MCF 10A (cell line): Measurements from ENCODE around the gene WASF2. TPM values are rescaled to one million over a fixed set of nuclear protein-coding genes. Genes with fewer than 3 reads are reported as not detected.

Source experiments
- BruUV-seq: library from RNA; stranded (reverse); fragments of 400-500 nt; replicated peaks from 2 replicates; lab custom pipeline; 2021; lab: Mats Ljungman, UMichigan
- CTCF ChIA-PET: fragments of 300-600 bp; sonication (Branson Sonifier 250); formaldehyde crosslinking; extraction: SDS; loops from one replicate; lab custom pipeline; 2021; ENCODE audit warnings: antibody characterized with exemption, inconsistent platforms; lab: Yijun Ruan, JAX
- POLR2A ChIA-PET: fragments of 300-600, 350-650 bp; sonication (Branson Sonifier 250); formaldehyde crosslinking; extraction: SDS; loops from one replicate; lab custom pipeline; 2020; ENCODE audit warnings: antibody characterized with exemption, inconsistent platforms; lab: Yijun Ruan, JAX
- DNase-seq: peaks from one replicate; pipeline ENCODE4 v3.0.0-alpha.2; 2018; ENCODE audit not compliant: unreplicated experiment
- H3K27ac Mint-ChIP-seq: one replicate; pipeline ENCODE4 v1.8.0; 2022; ENCODE audit warnings: mild to moderate bottlenecking, low read depth, mixed read lengths; ENCODE audit not compliant: unreplicated experiment
- H3K27me3 Mint-ChIP-seq: one replicate; pipeline ENCODE4 v1.8.0; 2022; ENCODE audit warnings: mixed read lengths; ENCODE audit not compliant: insufficient read depth, unreplicated experiment
- H3K36me3 Mint-ChIP-seq: one replicate; pipeline ENCODE4 v1.8.0; 2022; ENCODE audit warnings: mild to moderate bottlenecking, moderate library complexity, mixed read lengths; ENCODE audit not compliant: insufficient read depth, unreplicated experiment
- H3K4me1 Mint-ChIP-seq: one replicate; pipeline ENCODE4 v1.8.0; 2022; ENCODE audit warnings: mixed read lengths; ENCODE audit not compliant: insufficient read depth, unreplicated experiment
- H3K4me3 Mint-ChIP-seq: one replicate; pipeline ENCODE4 v1.8.0; 2022; ENCODE audit warnings: mild to moderate bottlenecking, moderate library complexity, mixed read lengths; ENCODE audit not compliant: unreplicated experiment
- H3K9me3 Mint-ChIP-seq: one replicate; pipeline ENCODE4 v1.8.0; 2022; ENCODE audit warnings: mixed read lengths; ENCODE audit not compliant: unreplicated experiment
- CTCF ChIP-seq: fragments of 200-600 bp; IDR thresholded peaks from one replicate; pipeline ENCODE4 v1.8.0; 2022; ENCODE audit warnings: antibody characterized with exemption, mild to moderate bottlenecking; ENCODE audit not compliant: unreplicated experiment
- intact Hi-C: fragments of 100-400 bp; cut with micrococcal nuclease; formaldehyde crosslinking; loops from 2 replicates; pipeline ENCODE4 v1.14.1; 2022
- total RNA-seq: library from RNA; stranded (reverse); gene quantifications from 2 replicates; pipeline ENCODE4 v1.2.3, GENCODE V29; 2022

The WASF2 gene
- total RNA-seq, 1 experiment from 2014 or later, result 131 TPM

GRCh38 chr1:27379564-27380122 is 110.3 kb downstream of the WASF2 start:
- TF ChIP-seq CTCF, result no peak
- DNase-seq, result no peak
- no TSS peak for BruUV-seq
- H3K27ac Mint-ChIP-seq, result no peak overlapping the region
- peaks cover 12% of the 10 kb centered on the region for H3K4me1 Mint-ChIP-seq
- no peak overlapping the region for H3K4me3 Mint-ChIP-seq
- no peaks in the 10 kb centered on the region for H3K27me3 Mint-ChIP-seq
- intact Hi-C loops, result no loop called here
- ChIA-PET POLR2A (interaction anchor here (0.7 to 1.9 kb wide), 4 partner anchors 13 to 80 kb away, joined by 3 to 6 read pairs (median 3); partner anchors contain the start of genes GPR3, MAP3K6 and SYTL1), CTCF (interaction anchor here (0.6 to 2.0 kb wide), 6 partner anchors 8 to 277 kb away, joined by 3 to 11 read pairs (median 4); partner anchors contain the start of gene MAP3K6)
- no peaks in the 10 kb centered on the region for H3K9me3 Mint-ChIP-seq
- H3K36me3 Mint-ChIP-seq, result no peaks in the 10 kb centered on the region

GRCh38 chr1:27377760-27378495 is 112.0 kb downstream of the WASF2 start:
- Mint-ChIP-seq H3K36me3 (no peaks in the 10 kb centered on the region), H3K4me1 (peaks cover 12% of the 10 kb centered on the region)
- CTCF ChIA-PET, result interaction anchor here (0.6 to 1.4 kb wide), 3 partner anchors 45 to 393 kb away, joined by 3 to 6 read pairs (median 5); no protein-coding TSS in a partner anchor

GRCh38 chr1:27374362-27375086 is 115.4 kb downstream of the WASF2 start, which contains the start of gene FCN3:
FCN3 (minus strand) TSS chr1:27374824; CDS start chr1:27374818, 6 bp downstream.
- TF ChIP-seq CTCF, result no peak
- Mint-ChIP-seq H3K36me3 (no peaks in the 10 kb centered on the region), H3K27ac (no peak within 1 kb of the TSS), H3K4me1 (peaks cover under 1% of the 10 kb centered on the region), H3K9me3 (no peaks in the 10 kb centered on the region), H3K27me3 (no peaks in the 10 kb centered on the region), H3K4me3 (no peak within 1 kb of the TSS)
- DNase-seq, result no peak
- BruUV-seq, result no TSS peak
- POLR2A ChIA-PET, result no interaction called here
- intact Hi-C loops, result no loop called here
- CTCF ChIA-PET, result interaction anchor here (0.6 to 1.1 kb wide), 4 partner anchors 8 to 287 kb away, joined by 3 to 5 read pairs (median 4); partner anchors contain the start of gene MAP3K6

More at GRCh38 chr1:27377760-27378495, 112.0 kb downstream of the WASF2 start:
- no peak for DNase-seq
- H3K27ac Mint-ChIP-seq, result no peak overlapping the region
- intact Hi-C loops, result no loop called here
- no TSS peak for BruUV-seq
- H3K27me3 Mint-ChIP-seq, result no peaks in the 10 kb centered on the region
- no peak for TF ChIP-seq CTCF
- no peak overlapping the region for H3K4me3 Mint-ChIP-seq
- no peaks in the 10 kb centered on the region for H3K9me3 Mint-ChIP-seq
- POLR2A ChIA-PET, result interaction anchor here (0.7 to 1.9 kb wide), 2 partner anchors 37 to 492 kb away, joined by 4 to 6 read pairs; partner anchors contain the start of gene SYTL1
